GM12878 (cell line): ENCODE results near the gene SH3BGRL2.
"Not testable (repeated sequence)": the region's sequence is repeated elsewhere in the genome, so short reads cannot be mapped to it uniquely, and the experiment has no call there.

Experiments used
- ASH2L ChIP-seq: fragments of 300-600, 200-600 bp; sonication (generic); IDR thresholded peaks from 2 replicates; pipeline ENCODE4 v1.6.1; 2017; ENCODE audit warnings: low read depth, mild to moderate bottlenecking, borderline replicate concordance
- CEBPB ChIP-seq, 2 experiments: fragments of 150-350 bp in 1 of 2; IDR thresholded peaks; 2 replicates each; pipeline ENCODE4 v1.6.1; 2012 to 2014; ENCODE audit warnings: low read depth in 2 of 2, low read length in 2 of 2, borderline replicate concordance in 1 of 2, inconsistent platforms in 1 of 2
- RBBP5 ChIP-seq: fragments of 200-600 bp; sonication (generic); conservative IDR thresholded peaks from 2 replicates; pipeline ENCODE4 v1.6.1; 2016
- TF ChIP-seq, protein P1 (sequence below), 3 experiments: IDR thresholded peaks in 2 of 3; conservative IDR thresholded peaks in 1 of 3; 2 replicates each; pipeline ENCODE4 v1.5.1; 2011; ENCODE audit warnings: low read depth in 3 of 3, low read length in 3 of 3, mild to moderate bottlenecking in 3 of 3, control low read depth in 2 of 3, moderate library complexity in 2 of 3, inconsistent platforms in 1 of 3, mixed read lengths in 1 of 3; ENCODE audit not compliant: control insufficient read depth in 2 of 3, insufficient read depth in 1 of 3; ENCODE audit errors: extremely low read depth in 1 of 3

GRCh38 chr6:79745282-79745681, 114.2 kb downstream of the SH3BGRL2 start:
- not testable (repeated sequence) for TF ChIP-seq CEBPB (IDR thresholded peaks at IDR 0.05; ENCODE audit: borderline replicate concordance in 1 of 2, low read depth in 2 of 2, low read length in 2 of 2); RBBP5; ASH2L
- TF ChIP-seq, protein P1, sequence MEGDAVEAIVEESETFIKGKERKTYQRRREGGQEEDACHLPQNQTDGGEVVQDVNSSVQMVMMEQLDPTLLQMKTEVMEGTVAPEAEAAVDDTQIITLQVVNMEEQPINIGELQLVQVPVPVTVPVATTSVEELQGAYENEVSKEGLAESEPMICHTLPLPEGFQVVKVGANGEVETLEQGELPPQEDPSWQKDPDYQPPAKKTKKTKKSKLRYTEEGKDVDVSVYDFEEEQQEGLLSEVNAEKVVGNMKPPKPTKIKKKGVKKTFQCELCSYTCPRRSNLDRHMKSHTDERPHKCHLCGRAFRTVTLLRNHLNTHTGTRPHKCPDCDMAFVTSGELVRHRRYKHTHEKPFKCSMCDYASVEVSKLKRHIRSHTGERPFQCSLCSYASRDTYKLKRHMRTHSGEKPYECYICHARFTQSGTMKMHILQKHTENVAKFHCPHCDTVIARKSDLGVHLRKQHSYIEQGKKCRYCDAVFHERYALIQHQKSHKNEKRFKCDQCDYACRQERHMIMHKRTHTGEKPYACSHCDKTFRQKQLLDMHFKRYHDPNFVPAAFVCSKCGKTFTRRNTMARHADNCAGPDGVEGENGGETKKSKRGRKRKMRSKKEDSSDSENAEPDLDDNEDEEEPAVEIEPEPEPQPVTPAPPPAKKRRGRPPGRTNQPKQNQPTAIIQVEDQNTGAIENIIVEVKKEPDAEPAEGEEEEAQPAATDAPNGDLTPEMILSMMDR (IDR thresholded peaks at IDR 0.05 in 2 of 3, conservative IDR thresholded peaks at IDR 0.05 in 1 of 3; ENCODE audit: control insufficient read depth in 2 of 3, extremely low read depth in 1 of 3, insufficient read depth in 1 of 3, low read depth in 3 of 3, low read length in 3 of 3), result not testable (repeated sequence)
